ENCODE data around the gene ERI3.

Gene ERI3

DNA sequence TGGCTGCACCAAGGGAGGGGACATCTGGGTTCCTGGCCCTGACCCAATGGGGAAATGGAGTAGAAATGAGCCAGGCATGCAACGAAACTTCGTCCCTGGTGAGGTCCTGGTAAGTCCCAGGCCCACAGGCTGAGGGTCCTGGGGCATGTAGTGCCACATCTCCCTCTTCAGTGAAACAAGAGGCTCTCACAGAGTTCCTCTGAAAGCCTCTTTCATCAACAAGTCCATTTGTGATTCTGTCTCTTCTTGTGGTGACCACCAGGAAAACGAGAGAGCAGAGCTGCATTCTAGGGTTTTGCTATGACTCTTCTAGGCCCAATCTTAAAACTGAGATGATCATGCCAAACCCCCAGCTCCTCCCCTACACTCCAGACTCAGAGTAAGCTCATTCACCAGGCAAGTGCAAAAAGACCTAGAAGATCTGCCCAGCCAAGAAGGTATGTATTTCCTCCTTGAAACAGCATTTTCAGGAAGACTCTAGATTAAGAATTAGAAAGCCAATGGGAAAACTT is 25.7 kb upstream of the ERI3 start:
- H3K27ac Mint-ChIP-seq, result no peak overlapping the region
- peaks cover 8% of the 10 kb centered on the region for H3K4me1 Mint-ChIP-seq
- H3K4me3 Mint-ChIP-seq, result no peak overlapping the region
- TF ChIP-seq, protein P1, sequence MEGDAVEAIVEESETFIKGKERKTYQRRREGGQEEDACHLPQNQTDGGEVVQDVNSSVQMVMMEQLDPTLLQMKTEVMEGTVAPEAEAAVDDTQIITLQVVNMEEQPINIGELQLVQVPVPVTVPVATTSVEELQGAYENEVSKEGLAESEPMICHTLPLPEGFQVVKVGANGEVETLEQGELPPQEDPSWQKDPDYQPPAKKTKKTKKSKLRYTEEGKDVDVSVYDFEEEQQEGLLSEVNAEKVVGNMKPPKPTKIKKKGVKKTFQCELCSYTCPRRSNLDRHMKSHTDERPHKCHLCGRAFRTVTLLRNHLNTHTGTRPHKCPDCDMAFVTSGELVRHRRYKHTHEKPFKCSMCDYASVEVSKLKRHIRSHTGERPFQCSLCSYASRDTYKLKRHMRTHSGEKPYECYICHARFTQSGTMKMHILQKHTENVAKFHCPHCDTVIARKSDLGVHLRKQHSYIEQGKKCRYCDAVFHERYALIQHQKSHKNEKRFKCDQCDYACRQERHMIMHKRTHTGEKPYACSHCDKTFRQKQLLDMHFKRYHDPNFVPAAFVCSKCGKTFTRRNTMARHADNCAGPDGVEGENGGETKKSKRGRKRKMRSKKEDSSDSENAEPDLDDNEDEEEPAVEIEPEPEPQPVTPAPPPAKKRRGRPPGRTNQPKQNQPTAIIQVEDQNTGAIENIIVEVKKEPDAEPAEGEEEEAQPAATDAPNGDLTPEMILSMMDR (IDR thresholded peaks at IDR 0.05; ENCODE audit: unreplicated experiment in 3 of 3), result no peak
- peaks cover 40% of the 10 kb centered on the region for H3K27me3 Mint-ChIP-seq (ENCODE audit: low read depth)
- H3K36me3 Mint-ChIP-seq (ENCODE audit: low read depth), result no peaks in the 10 kb centered on the region
- no peaks in the 10 kb centered on the region for H3K9me3 Mint-ChIP-seq

DNA sequence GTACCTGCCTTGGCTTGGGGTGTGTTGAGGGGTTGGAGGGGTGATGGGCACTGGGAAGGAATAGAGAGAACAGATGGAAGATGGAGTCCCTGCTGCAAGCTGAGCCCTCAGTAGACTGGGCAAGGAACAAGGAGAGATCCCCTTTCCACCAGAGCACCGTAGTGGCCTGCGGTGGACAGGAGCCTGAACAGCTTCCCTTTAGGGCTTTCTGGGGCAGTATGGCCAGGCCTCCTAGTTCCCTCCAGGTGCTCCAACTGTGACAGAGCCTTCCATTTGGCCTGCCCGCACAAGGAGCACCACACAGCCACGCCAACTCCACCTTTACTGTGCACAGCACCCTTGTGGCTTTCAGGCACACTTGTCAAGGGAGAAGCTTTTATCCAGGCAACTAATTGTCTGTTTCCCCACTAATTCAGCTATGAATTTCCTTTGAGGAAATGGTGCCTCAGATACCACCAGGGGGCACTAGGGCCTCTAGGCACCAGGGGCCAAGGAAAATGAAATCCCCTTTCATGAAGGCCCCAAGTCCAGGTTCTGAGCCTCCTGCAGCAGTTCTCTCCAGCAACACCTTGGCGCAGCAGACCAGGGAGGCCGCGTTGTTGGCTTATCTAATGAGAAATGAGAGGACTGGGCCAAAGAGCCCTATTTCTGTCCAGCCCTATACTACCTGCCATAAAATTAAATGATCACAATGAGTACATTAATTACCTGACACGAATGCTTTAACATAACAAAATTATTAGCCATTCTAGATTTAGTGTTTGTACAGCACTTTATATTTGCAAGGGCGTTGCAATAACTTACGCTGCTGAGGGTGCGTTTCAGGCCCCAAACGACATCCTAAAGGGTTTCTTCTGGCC is 23.1 kb upstream of the ERI3 start:
- peaks cover 8% of the 10 kb centered on the region for H3K4me1 Mint-ChIP-seq
- H3K9me3 Mint-ChIP-seq, result no peaks in the 10 kb centered on the region
- H3K4me3 Mint-ChIP-seq, result no peak overlapping the region
- peaks cover 26% of the 10 kb centered on the region for H3K27me3 Mint-ChIP-seq (ENCODE audit: low read depth)
- TF ChIP-seq, protein P1 (IDR thresholded peaks at IDR 0.05; ENCODE audit: unreplicated experiment in 3 of 3), result peak; percentile 59 to 71 (median 59)
- H3K27ac Mint-ChIP-seq, result no peak overlapping the region
- no peaks in the 10 kb centered on the region for H3K36me3 Mint-ChIP-seq (ENCODE audit: low read depth)

DNA sequence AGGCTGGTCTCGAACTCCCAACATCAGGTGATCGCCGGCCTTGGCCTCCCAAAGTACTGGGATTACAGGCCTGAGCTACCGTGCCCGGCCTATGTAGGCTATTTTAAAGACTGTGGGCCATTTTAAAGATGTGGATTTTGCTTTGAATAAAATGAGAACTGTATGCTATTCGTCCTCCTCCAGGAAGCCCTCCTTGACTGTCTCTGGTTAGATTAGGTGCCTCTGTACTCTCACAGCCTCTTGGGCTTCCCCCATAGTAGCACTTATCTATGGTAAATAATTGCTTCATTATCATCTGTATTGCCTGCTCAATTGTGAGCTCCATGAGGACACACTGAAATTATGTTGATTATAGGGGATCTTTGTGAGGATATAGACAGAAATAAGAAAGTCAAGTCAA is 20.5 kb upstream of the ERI3 start:
- no peak overlapping the region for H3K4me3 Mint-ChIP-seq
- peaks cover 11% of the 10 kb centered on the region for H3K27me3 Mint-ChIP-seq (ENCODE audit: low read depth)
- no peaks in the 10 kb centered on the region for H3K9me3 Mint-ChIP-seq
- H3K27ac Mint-ChIP-seq, result no peak overlapping the region
- H3K36me3 Mint-ChIP-seq (ENCODE audit: low read depth), result no peaks in the 10 kb centered on the region
- peaks cover 8% of the 10 kb centered on the region for H3K4me1 Mint-ChIP-seq
- TF ChIP-seq, protein P1 (IDR thresholded peaks at IDR 0.05; ENCODE audit: unreplicated experiment in 3 of 3), result no peak

DNA sequence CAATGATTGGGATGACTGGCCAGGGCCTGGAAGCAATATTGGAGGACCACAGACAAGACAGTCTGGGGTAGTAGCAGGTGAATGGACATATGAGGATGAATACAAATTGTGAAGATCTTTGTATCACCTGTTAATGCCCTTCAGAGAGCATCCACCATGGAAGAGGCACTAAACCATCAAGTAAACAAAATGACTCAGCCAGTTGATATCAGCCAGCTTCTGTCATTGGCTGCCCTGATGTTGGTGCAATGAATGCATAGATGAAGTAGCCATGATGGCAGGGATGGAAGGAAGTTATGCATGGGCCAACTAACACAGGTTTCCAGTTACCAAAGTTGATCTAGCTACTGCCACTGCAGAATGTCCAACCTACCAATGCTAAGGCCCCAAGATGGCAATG is 16.1 kb upstream of the ERI3 start:
- no peaks in the 10 kb centered on the region for H3K36me3 Mint-ChIP-seq (ENCODE audit: low read depth)

DNA sequence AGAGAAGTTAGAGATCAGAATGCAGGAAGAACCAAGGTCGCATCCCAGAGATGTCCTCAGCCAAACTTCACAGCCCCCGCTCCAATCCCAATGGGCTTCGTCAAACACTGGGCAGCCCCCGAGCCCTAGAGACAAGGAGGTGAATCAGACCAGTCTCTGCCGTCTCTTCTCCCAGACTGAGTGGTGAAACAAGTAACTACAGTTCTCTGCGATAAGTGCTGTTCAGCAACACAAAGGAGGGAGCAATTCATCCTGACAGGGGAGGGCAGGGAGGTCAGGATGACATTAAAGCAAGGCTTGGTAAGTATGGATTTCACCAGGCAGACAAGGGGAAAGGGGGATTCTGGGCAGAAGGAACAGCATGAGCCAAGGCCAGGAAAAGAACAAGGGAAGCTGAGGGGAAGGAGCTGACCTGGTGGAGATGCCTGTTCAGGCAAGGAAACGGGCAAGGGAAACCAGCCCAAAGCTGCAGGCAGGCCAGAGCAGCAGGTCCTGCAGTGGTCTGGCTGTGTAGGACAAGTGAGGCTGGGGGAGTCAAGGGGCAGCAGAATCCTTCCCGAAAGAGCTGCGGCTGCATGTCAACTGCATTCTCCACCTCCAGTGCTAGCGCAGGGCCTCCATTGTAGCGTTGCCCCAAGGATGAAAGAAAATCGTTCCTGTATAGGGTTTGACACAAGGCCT is 13.6 kb upstream of the ERI3 start:
- peaks cover 32% of the 10 kb centered on the region for H3K27me3 Mint-ChIP-seq (ENCODE audit: low read depth)
- H3K27ac Mint-ChIP-seq, result no peak overlapping the region
- no peak overlapping the region for H3K4me3 Mint-ChIP-seq
- TF ChIP-seq, protein P1 (IDR thresholded peaks at IDR 0.05; ENCODE audit: unreplicated experiment in 3 of 3), result no peak
- H3K4me1 Mint-ChIP-seq, result no peaks in the 10 kb centered on the region
- no peaks in the 10 kb centered on the region for H3K9me3 Mint-ChIP-seq
- no peaks in the 10 kb centered on the region for H3K36me3 Mint-ChIP-seq (ENCODE audit: low read depth)

More for the DNA sequence above, 16.1 kb upstream of the ERI3 start:
- Mint-ChIP-seq H3K27me3 (ENCODE audit: low read depth) (peaks cover 22% of the 10 kb centered on the region), H3K9me3 (no peaks in the 10 kb centered on the region), H3K4me1 (no peaks in the 10 kb centered on the region), H3K27ac (no peak overlapping the region), H3K4me3 (no peak overlapping the region)
- TF ChIP-seq, protein P1 (IDR thresholded peaks at IDR 0.05; ENCODE audit: unreplicated experiment in 3 of 3), result no peak

Measured in nephron (organoid).